OCI-LY3 (cell line): ENCODE results near the gene RTBDN.

Experiments
- CTCF ChIP-seq: fragments of 200-600, 300-600 bp; sonication (generic); IDR thresholded peaks from 2 replicates; pipeline ENCODE4 v1.5.1; 2014; ENCODE audit warnings: antibody characterized with exemption, low read length, low read depth
- EZH2phosphoT487 ChIP-seq: fragments of 200-600 bp; shearing (Covaris generic); IDR thresholded peaks from 2 replicates; pipeline ENCODE4 v1.6.1; 2018; ENCODE audit warnings: antibody characterized with exemption, mixed run types, low read depth

GRCh38 chr19:12800466-12800770 lies 34.0 kb downstream of the RTBDN start:
- no peak for TF ChIP-seq CTCF
- TF ChIP-seq EZH2phosphoT487, result no peak
